Measurements from ENCODE around the gene INPPL1. TPM values are rescaled to one million over a fixed set of nuclear protein-coding genes. Genes with fewer than 3 reads are reported as not detected.
A peak's percentile ranks its signal among the peaks of the same experiment; 100 is the strongest.
"Not testable (repeated sequence)": the region's sequence is repeated elsewhere in the genome, so short reads cannot be mapped to it uniquely, and the experiment has no call there.

Gene INPPL1
- total RNA-seq, 1 experiment from 2014 or later = 83.9 TPM

DNA sequence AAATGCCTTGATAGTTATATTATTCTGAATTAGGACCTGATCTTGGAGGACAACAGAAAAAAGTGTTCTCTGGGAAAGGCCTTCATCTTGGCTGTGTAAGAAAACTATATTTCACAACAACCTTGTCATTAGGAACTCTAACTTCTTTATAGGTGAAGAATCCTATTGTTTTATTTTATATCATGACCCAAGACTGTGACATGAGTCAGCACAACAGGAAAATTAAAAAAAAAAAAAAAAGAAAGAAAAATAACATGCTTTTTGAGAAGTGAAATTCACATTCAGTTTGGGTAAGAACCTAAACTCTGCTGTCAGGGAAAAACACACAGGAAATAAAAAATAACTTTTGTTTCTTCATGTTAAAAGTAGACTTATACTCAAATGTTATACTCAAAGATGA lies 19.7 kb upstream of the INPPL1 start:
- H3K4me3 ChIP-seq (ENCODE audit: low read length) = no peak overlapping the region
- no peak overlapping the region for H2AFZ ChIP-seq (ENCODE audit: low read length)
- H3K9me3 ChIP-seq (ENCODE audit: low read length) = no peaks in the 10 kb centered on the region; the same call in 1 of the 2 replicates
- no peak overlapping the region for H3K9ac ChIP-seq (ENCODE audit: low read length)
- H3K27ac ChIP-seq (ENCODE audit: low read length) = no peak overlapping the region
- no peaks in the 10 kb centered on the region for H4K20me1 ChIP-seq (ENCODE audit: insufficient read depth, low read depth, low read length)
- H3K4me1 ChIP-seq (ENCODE audit: low read length) = no peaks in the 10 kb centered on the region
- H3K36me3 ChIP-seq (ENCODE audit: insufficient read depth, low read length) = no peaks in the 10 kb centered on the region
- H3K79me2 ChIP-seq (ENCODE audit: low read length) = no peaks in the 10 kb centered on the region
- no peak overlapping the region for H3K4me2 ChIP-seq (ENCODE audit: low read depth, low read length, poor library complexity, severe bottlenecking)
- no peak for DNase-seq
- H3K9me2 ChIP-seq (replicated peaks; ENCODE audit: insufficient read depth, low read length) = no peaks in the 10 kb centered on the region
- no peaks in the 10 kb centered on the region for H3K27me3 ChIP-seq (ENCODE audit: low read length)

DNA sequence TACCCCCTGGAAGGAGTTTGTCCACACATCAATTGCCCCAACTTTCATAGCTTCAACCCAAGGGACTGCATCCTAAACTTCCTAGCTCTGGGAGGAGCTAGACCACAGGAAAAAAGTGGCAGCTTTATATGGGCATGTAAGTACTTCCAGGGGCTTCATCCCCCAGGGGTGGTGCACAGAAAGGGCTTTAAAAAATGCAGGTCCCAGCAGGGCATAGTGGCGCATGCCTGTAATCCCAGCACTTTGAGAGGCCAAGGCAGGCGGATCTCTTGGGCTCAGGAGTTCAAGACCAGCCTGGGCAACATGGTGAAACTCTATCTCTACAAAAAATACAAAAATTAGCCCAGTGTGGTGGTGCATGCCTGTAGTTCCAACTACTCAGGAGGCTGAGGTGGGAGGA lies 17.8 kb upstream of the INPPL1 start:
- DNase-seq; H2AFZ ChIP-seq (ENCODE audit: low read length); H4K20me1 ChIP-seq (ENCODE audit: insufficient read depth, low read depth, low read length): not testable (repeated sequence)

GRCh38 chr11:72208281-72208680 lies 16.3 kb upstream of the INPPL1 start:
- Histone ChIP-seq H3K36me3 (ENCODE audit: insufficient read depth, low read length) (no peaks in the 10 kb centered on the region), H3K27ac (ENCODE audit: low read length) (no peak overlapping the region), H3K4me3 (ENCODE audit: low read length) (no peak overlapping the region), H4K20me1 (ENCODE audit: insufficient read depth, low read depth, low read length) (no peaks in the 10 kb centered on the region), H2AFZ (ENCODE audit: low read length) (no peak overlapping the region), H3K4me2 (ENCODE audit: low read depth, low read length, poor library complexity, severe bottlenecking) (no peak overlapping the region), H3K79me2 (ENCODE audit: low read length) (no peaks in the 10 kb centered on the region), H3K9ac (ENCODE audit: low read length) (no peak overlapping the region), H3K9me2 (replicated peaks; ENCODE audit: insufficient read depth, low read length) (no peaks in the 10 kb centered on the region), H3K9me3 (ENCODE audit: low read length) (no peaks in the 10 kb centered on the region; the same call in 1 of the 2 replicates), H3K4me1 (ENCODE audit: low read length) (no peaks in the 10 kb centered on the region), H3K27me3 (ENCODE audit: low read length) (no peaks in the 10 kb centered on the region)
- no peak for DNase-seq

More for the DNA sequence above, 17.8 kb upstream of the INPPL1 start:
- not testable (repeated sequence) for H3K36me3 ChIP-seq (ENCODE audit: insufficient read depth, low read length); H3K27ac ChIP-seq (ENCODE audit: low read length); H3K79me2 ChIP-seq (ENCODE audit: low read length); H3K9ac ChIP-seq (ENCODE audit: low read length); H3K4me1 ChIP-seq (ENCODE audit: low read length); H3K27me3 ChIP-seq (ENCODE audit: low read length); H3K9me2 ChIP-seq (replicated peaks; ENCODE audit: insufficient read depth, low read length); H3K4me3 ChIP-seq (ENCODE audit: low read length); H3K9me3 ChIP-seq (ENCODE audit: low read length); H3K4me2 ChIP-seq (ENCODE audit: low read depth, low read length, poor library complexity, severe bottlenecking)

DNA sequence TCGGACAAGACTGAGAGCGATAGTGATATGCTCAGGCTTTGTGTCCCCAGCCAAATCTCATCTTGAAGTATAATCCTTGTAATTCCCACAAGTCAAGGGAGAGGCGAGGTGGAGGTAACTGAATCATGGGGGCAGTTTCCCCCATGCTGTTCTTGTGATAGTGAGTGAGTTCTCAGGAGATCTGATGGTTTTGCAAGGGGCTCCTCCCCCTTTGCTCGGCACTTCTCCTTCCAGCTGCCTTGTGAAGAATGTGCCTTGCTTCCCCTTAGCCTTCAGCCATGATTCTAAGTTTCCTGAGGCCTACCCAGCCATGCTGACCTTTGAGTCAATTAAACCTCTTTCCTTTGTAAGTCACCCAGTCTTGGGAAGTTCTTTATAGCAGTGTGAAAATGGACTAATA lies 15.5 kb upstream of the INPPL1 start:
- Histone ChIP-seq H3K36me3 (ENCODE audit: insufficient read depth, low read length) (no peaks in the 10 kb centered on the region), H3K9me3 (ENCODE audit: low read length) (no peaks in the 10 kb centered on the region; the same call in 1 of the 2 replicates), H3K4me2 (ENCODE audit: low read depth, low read length, poor library complexity, severe bottlenecking) (no peak overlapping the region), H3K9ac (ENCODE audit: low read length) (no peak overlapping the region), H2AFZ (ENCODE audit: low read length) (no peak overlapping the region), H3K79me2 (ENCODE audit: low read length) (no peaks in the 10 kb centered on the region), H3K9me2 (replicated peaks; ENCODE audit: insufficient read depth, low read length) (no peaks in the 10 kb centered on the region), H3K27me3 (ENCODE audit: low read length) (no peaks in the 10 kb centered on the region), H3K4me1 (ENCODE audit: low read length) (no peaks in the 10 kb centered on the region), H3K4me3 (ENCODE audit: low read length) (no peak overlapping the region), H4K20me1 (ENCODE audit: insufficient read depth, low read depth, low read length) (no peaks in the 10 kb centered on the region), H3K27ac (ENCODE audit: low read length) (no peak overlapping the region)
- no peak for DNase-seq

- Histone ChIP-seq H3K36me3 (ENCODE audit: insufficient read depth, low read length) (no peaks in the 10 kb centered on the region), H3K9me3 (ENCODE audit: low read length) (no peaks in the 10 kb centered on the region), H2AFZ (ENCODE audit: low read length) (no peak within 1 kb of the TSS), H3K27ac (ENCODE audit: low read length) (no peak within 1 kb of the TSS), H4K20me1 (ENCODE audit: insufficient read depth, low read depth, low read length) (no peaks in the 10 kb centered on the region), H3K27me3 (ENCODE audit: low read length) (no peaks in the 10 kb centered on the region), H3K9ac (ENCODE audit: low read length) (no peak within 1 kb of the TSS), H3K4me1 (ENCODE audit: low read length) (peaks cover 18% of the 10 kb centered on the region), H3K79me2 (ENCODE audit: low read length) (no peaks in the 10 kb centered on the region), H3K4me2 (ENCODE audit: low read depth, low read length, poor library complexity, severe bottlenecking) (no peak within 1 kb of the TSS), H3K4me3 (ENCODE audit: low read length) (no peak within 1 kb of the TSS), H3K9me2 (replicated peaks; ENCODE audit: insufficient read depth, low read length) (no peaks in the 10 kb centered on the region)
- no peak for DNase-seq
These were observed 7.9 kb upstream of the INPPL1 start, which contains the start of gene FOLR2 for GRCh38 chr11:72216638-72217037. Gene FOLR2 (plus strand): TSS chr11:72216794. CDS start chr11:72218585, 1,791 bp downstream.

DNA sequence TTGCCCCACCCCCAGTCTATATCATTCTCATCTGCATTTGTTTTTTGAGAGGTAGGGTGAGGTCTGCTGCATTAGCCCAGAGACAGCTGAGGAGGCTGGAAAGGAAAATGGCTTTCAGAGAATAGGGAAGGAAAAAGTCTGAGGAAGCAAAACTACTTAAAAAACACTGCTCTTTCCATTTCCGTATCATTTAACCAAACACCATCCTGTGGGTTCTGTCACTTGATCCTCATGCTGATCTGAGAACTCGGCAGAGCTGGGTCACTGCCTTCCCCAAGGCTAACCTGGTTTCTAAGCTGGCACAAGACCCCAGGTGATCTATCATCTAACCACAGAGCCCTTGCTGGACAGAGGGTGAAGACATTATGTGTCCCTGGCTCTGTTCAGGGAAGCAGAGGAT lies 6.7 kb upstream of the INPPL1 start:
- H3K9ac ChIP-seq (ENCODE audit: low read length) = no peak overlapping the region
- H2AFZ ChIP-seq (ENCODE audit: low read length) = no peak overlapping the region
- H3K79me2 ChIP-seq (ENCODE audit: low read length) = no peaks in the 10 kb centered on the region
- no peaks in the 10 kb centered on the region for H3K9me2 ChIP-seq (replicated peaks; ENCODE audit: insufficient read depth, low read length)
- no peaks in the 10 kb centered on the region for H3K36me3 ChIP-seq (ENCODE audit: insufficient read depth, low read length)
- H3K27me3 ChIP-seq (ENCODE audit: low read length) = no peaks in the 10 kb centered on the region
- H3K27ac ChIP-seq (ENCODE audit: low read length) = no peak overlapping the region
- H3K4me1 ChIP-seq (ENCODE audit: low read length) = peaks cover 30% of the 10 kb centered on the region
- no peaks in the 10 kb centered on the region for H4K20me1 ChIP-seq (ENCODE audit: insufficient read depth, low read depth, low read length)
- no peaks in the 10 kb centered on the region for H3K9me3 ChIP-seq (ENCODE audit: low read length)
- H3K4me2 ChIP-seq (ENCODE audit: low read depth, low read length, poor library complexity, severe bottlenecking) = no peak overlapping the region
- H3K4me3 ChIP-seq (ENCODE audit: low read length) = no peak overlapping the region
- no peak for DNase-seq

DNA sequence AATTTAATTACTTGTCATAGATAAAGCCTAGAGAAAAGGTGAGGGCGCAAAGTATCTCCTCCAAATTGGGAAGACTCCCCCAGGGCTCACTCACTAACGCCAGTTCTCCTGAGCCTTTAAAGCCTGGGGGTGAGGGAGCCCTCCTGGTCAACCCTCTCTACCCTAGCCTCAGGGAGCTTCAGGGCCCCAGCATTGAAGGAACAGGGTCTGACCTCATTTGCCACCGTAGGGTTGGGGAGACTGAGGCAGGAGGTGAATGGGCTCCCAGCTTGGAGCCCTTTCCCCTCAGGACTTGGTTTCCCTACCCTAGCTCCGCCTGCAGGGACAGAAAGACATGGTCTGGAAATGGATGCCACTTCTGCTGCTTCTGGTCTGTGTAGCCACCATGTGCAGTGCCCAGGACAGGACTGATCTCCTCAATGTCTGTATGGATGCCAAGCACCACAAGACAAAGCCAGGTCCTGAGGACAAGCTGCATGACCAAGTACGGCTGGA lies 6.3 kb upstream of the INPPL1 start:
- Histone ChIP-seq H3K27me3 (ENCODE audit: low read length) (no peaks in the 10 kb centered on the region), H3K4me1 (ENCODE audit: low read length) (peaks cover 32% of the 10 kb centered on the region), H3K79me2 (ENCODE audit: low read length) (no peaks in the 10 kb centered on the region), H3K27ac (ENCODE audit: low read length) (no peak overlapping the region), H3K9ac (ENCODE audit: low read length) (no peak overlapping the region), H3K9me2 (replicated peaks; ENCODE audit: insufficient read depth, low read length) (no peaks in the 10 kb centered on the region), H3K4me3 (ENCODE audit: low read length) (no peak overlapping the region), H3K36me3 (ENCODE audit: insufficient read depth, low read length) (no peaks in the 10 kb centered on the region), H4K20me1 (ENCODE audit: insufficient read depth, low read depth, low read length) (no peaks in the 10 kb centered on the region), H2AFZ (ENCODE audit: low read length) (no peak overlapping the region), H3K4me2 (ENCODE audit: low read depth, low read length, poor library complexity, severe bottlenecking) (no peak overlapping the region), H3K9me3 (ENCODE audit: low read length) (no peaks in the 10 kb centered on the region)
- DNase-seq = no peak

GRCh38 chr11:72220696-72221363 lies 3.7 kb upstream of the INPPL1 start:
- H2AFZ ChIP-seq (ENCODE audit: low read length) = peak overlapping the region; percentile 80; the same call in 1 of the 2 replicates
- no peaks in the 10 kb centered on the region for H3K9me3 ChIP-seq (ENCODE audit: low read length)
- no peak overlapping the region for H3K27ac ChIP-seq (ENCODE audit: low read length)
- H3K36me3 ChIP-seq (ENCODE audit: insufficient read depth, low read length) = no peaks in the 10 kb centered on the region
- H3K9me2 ChIP-seq (replicated peaks; ENCODE audit: insufficient read depth, low read length) = no peaks in the 10 kb centered on the region
- H3K27me3 ChIP-seq (ENCODE audit: low read length) = no peaks in the 10 kb centered on the region
- peaks cover 38% of the 10 kb centered on the region for H3K4me1 ChIP-seq (ENCODE audit: low read length)
- peak overlapping the region; percentile 99; the same call in 1 of the 2 replicates for H3K4me3 ChIP-seq (ENCODE audit: low read length)
- H3K9ac ChIP-seq (ENCODE audit: low read length) = peak overlapping the region; percentile 97
- H4K20me1 ChIP-seq (ENCODE audit: insufficient read depth, low read depth, low read length) = no peaks in the 10 kb centered on the region
- peaks cover 17% of the 10 kb centered on the region for H3K79me2 ChIP-seq (ENCODE audit: low read length)
- peak overlapping the region; percentile 100 for H3K4me2 ChIP-seq (ENCODE audit: low read depth, low read length, poor library complexity, severe bottlenecking)
- DNase-seq = peak; percentile 69

All from Karpas-422 (cell line).